ACHN (cell line): ENCODE data around the gene CADM3.

Experiments
- DNase-seq: peaks from one replicate; pipeline ENCODE4 v3.0.0-alpha.2; 2015
- in situ Hi-C: cut with HindIII; loops from 2 replicates; pipeline ENCODE4 v1.10.0; 2017; ENCODE audit warnings: low sequenced_read_pairs, low pct_ligation_motif_present, low pct_unique_long_range_greater_than_20kb

CADM3 gene

GRCh38 chr1:159229260-159229885 lies 58.0 kb downstream of the CADM3 start:
- in situ Hi-C loops: no loop called here
- no peak for DNase-seq

GRCh38 chr1:159229896-159230295 lies 58.5 kb downstream of the CADM3 start:
- in situ Hi-C loops: no loop called here
- DNase-seq: no peak

GRCh38 chr1:159239551-159240220 lies 68.3 kb downstream of the CADM3 start:
- in situ Hi-C loops: no loop called here
- no peak for DNase-seq

DNA sequence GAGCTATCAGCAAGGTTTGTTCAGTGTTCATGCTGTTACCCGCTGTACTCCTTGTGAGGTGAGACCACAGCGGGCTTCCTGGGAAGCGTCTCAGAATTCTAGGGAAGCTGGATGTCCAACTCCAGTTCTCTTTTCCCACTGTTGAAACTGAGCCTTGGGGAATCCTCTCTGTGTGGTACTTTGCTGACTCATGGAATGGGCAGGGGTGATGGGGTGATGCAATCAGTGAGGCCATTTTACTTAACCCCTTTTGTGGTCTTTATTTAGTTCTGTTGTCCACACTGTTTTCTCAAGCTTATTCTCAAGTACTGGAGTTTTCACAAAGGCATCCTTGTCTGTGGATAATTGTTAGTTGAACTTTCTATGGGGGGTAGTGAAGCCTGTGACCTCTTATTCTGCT lies 75.9 kb downstream of the CADM3 start:
- DNase-seq: no peak
- in situ Hi-C loops: no loop called here

DNA sequence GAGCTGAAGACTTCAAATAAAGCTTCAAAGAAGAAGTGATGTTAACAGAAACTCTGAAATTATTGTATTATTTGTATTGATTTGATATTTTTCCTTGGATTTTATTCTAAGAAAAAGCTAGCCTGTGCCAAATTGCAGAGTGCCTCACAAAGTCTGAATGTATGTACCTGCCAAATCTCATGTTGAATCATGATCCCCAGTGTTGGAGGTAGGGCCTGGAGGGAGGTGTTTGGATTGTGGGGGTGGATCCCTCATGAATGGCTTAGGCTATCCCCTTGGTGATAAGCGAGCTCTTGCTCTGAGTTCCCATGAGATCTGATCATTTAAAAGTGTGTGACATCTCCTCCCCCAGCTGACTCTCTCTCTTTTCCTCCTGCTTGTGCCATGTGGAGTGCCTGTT lies 76.9 kb downstream of the CADM3 start:
- DNase-seq: no peak
- in situ Hi-C loops: no loop called here

DNA sequence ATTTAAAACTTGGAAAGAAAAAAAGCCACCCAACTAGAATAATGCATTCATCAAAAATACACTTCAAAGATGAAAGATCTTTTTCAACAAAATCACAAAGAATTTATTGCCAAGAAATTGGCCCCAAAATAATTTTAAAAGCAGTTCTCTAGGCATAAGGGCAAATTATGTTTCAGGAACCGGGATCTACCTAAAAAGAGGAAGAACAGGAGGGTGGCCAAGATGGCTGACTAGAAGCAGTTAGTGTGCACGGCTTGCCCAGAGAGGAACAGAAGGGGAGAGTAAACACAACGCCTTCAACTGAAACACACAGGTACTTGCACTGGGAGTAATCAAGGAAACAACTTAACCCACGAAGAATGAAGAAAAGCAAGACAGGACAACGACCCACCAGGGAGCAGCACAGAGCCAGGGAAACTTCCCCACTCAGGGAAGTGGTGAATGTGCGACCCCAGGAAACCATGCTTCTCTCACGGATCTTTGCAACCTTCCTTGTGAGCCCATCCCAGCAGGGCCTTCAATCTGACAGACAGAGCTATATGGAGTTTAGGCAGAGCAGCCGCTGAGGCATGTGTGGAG lies 79.3 kb downstream of the CADM3 start:
- peak; percentile 21 for DNase-seq
- in situ Hi-C loops: no loop called here
